ENCODE data around the gene ZDHHC3. TPM values are rescaled to one million over a fixed set of nuclear protein-coding genes. Genes with fewer than 3 reads are reported as not detected.

The ZDHHC3 gene
- total and polyA plus RNA-seq, 5 experiments from 2014 or later: 28.0 to 48.4 (median 35.7) TPM

- peaks cover 0 to 9% (median 2%) of the 10 kb centered on the region in 9 donors for H3K9me3 Mint-ChIP-seq
- H3K36me3 Mint-ChIP-seq: peaks cover 6 to 69% (median 40%) of the 10 kb centered on the region in 3 donors
- peak overlapping the region in 5 of 10 donors; percentile 2 to 45 (median 16) for H3K27ac Mint-ChIP-seq
- H3K4me1 Mint-ChIP-seq: peaks cover 16 to 42% (median 33%) of the 10 kb centered on the region in 4 donors
- no peaks in the 10 kb centered on the region for H3K27me3 Mint-ChIP-seq
- DNase-seq: no peak
- peak overlapping the region in 2 of 10 donors; percentile 5 to 31 for H3K4me3 Mint-ChIP-seq
- no peak for ATAC-seq
- POLR2A ChIA-PET: interaction anchor here (1.4 kb wide), 1 partner anchor 202 kb away, joined by 3 read pairs; no protein-coding TSS in a partner anchor
Measured at GRCh38 chr3:45008117-45008516, 32.1 kb upstream of the ZDHHC3 start.

DNA sequence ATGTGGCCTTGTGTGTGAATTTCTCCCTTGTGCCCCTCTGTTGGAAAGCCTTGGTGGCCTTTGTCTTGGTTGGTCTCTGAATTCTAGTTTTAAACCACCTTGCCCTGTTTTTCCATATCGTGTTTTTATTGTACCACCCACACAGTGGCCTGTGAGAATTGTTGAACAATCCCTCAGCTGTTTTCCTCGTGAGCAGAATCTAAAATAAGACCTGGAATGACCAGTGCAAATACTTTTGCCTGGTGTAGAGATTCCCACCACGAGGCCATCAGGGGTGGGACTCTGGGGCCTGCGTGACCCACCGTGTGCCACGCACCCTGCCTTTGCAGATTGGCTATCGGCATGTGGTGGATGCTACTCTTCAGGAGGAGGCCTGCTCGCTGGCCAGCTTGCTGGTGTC is 31.1 kb upstream of the ZDHHC3 start:
- no peaks in the 10 kb centered on the region for H3K27me3 Mint-ChIP-seq

DNA sequence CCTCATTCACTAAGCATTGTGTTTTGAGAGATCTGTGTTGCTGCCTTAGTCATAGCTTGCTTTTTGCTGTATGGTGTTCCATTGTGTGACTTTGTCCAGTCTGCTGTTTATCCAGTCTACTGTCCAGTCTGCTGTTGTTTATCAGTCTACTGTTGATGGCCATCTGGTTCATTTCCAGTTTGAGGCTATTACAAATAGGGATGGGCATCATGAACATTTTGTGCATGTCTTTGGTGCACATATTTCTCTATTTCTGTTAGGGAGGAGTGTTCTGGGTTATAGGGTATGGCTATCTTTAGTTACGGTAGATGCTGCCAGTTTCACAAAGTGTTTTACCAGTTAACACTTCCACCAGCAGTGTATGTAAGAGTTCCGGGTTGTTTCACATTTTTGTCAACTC is 27.9 kb upstream of the ZDHHC3 start:
- DNase-seq: no peak
- ATAC-seq: no peak
- H3K27me3 Mint-ChIP-seq: no peaks in the 10 kb centered on the region
- peak overlapping the region in 6 of 10 donors; percentile 9 to 88 (median 62) for H3K27ac Mint-ChIP-seq
- H3K9me3 Mint-ChIP-seq: peaks cover 0 to 9% (median 2%) of the 10 kb centered on the region in 9 donors
- H3K4me1 Mint-ChIP-seq: peaks cover 18 to 44% (median 33%) of the 10 kb centered on the region in 4 donors
- H3K4me3 Mint-ChIP-seq: peak overlapping the region in 2 of 10 donors; percentile 16
- peaks cover 6 to 66% (median 28%) of the 10 kb centered on the region in 3 donors for H3K36me3 Mint-ChIP-seq
- POLR2A ChIA-PET: no interaction called here

More for the DNA sequence above, 31.1 kb upstream of the ZDHHC3 start:
- ATAC-seq (no peak), DNase-seq (no peak)
- Mint-ChIP-seq H3K9me3 (peaks cover 0 to 9% (median 2%) of the 10 kb centered on the region in 9 donors), H3K36me3 (peaks cover 6 to 68% (median 31%) of the 10 kb centered on the region in 3 donors), H3K27ac (peak overlapping the region in 8 of 10 donors; percentile 25 to 92 (median 62)), H3K4me3 (peak overlapping the region in 7 of 10 donors; percentile 7 to 77 (median 59)), H3K4me1 (peaks cover 19 to 44% (median 37%) of the 10 kb centered on the region in 4 donors)
- POLR2A ChIA-PET: interaction anchor here (0.6 to 1.4 kb wide), 2 partner anchors 30 to 203 kb away, joined by 3 to 5 read pairs; no protein-coding TSS in a partner anchor

DNA sequence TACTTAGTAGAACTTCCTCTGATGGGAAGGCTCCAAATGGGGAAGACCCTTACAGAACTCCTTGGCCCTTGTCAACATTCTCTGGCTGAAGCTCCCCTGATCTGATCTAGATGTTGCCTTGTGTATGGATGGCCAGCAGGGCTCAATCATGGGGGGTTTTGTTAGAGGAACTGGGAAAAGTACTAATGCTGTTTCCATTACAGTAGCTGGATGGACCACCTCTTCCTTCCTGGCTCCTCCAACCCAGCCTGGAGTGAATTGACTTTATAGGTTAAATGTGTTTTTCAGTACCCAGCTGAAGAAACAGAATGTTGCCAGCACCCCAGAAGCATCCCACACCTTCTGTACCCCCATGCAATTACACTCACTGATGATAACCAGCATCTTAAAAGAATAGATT is 27.4 kb upstream of the ZDHHC3 start:
- Mint-ChIP-seq H3K27ac (peak overlapping the region in 9 of 10 donors; percentile 9 to 88 (median 71)), H3K4me3 (no peak overlapping the region), H3K27me3 (no peaks in the 10 kb centered on the region), H3K9me3 (peaks cover 0 to 9% (median 2%) of the 10 kb centered on the region in 9 donors), H3K4me1 (peaks cover 18 to 44% (median 33%) of the 10 kb centered on the region in 4 donors), H3K36me3 (peaks cover 6 to 65% (median 26%) of the 10 kb centered on the region in 3 donors)
- DNase-seq (no peak), ATAC-seq (no peak)
- POLR2A ChIA-PET: no interaction called here

DNA sequence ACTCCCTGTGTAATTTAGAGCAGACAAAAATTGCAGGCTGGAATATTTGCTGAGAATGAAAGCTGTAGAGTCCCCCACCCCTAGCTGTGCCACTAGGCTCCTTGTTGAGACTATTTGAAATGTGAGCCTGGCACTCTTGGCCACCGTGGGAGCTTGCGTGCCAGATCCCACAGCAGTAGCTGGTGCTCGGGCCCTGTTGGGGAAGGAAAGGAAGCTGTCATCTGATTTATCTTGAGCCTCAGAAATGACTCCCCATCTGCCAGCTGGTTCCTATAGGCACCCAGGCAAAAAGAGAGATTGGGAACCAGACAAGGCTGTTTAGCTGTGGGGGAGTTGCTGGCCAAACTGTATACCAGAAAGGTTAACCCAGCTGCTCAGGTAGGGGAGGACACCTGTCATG is 26.7 kb upstream of the ZDHHC3 start:
- no peak for ATAC-seq
- peak overlapping the region; percentile 9 to 93 (median 78) for H3K27ac Mint-ChIP-seq
- H3K4me3 Mint-ChIP-seq: no peak overlapping the region
- DNase-seq: no peak
- H3K9me3 Mint-ChIP-seq: peaks cover 0 to 9% (median 2%) of the 10 kb centered on the region in 9 donors
- H3K27me3 Mint-ChIP-seq: no peaks in the 10 kb centered on the region
- POLR2A ChIA-PET: no interaction called here
- peaks cover 6 to 65% (median 22%) of the 10 kb centered on the region in 3 donors for H3K36me3 Mint-ChIP-seq
- H3K4me1 Mint-ChIP-seq: peaks cover 15 to 39% (median 29%) of the 10 kb centered on the region in 4 donors

GRCh38 chr3:45002139-45002660 is 26.2 kb upstream of the ZDHHC3 start:
- DNase-seq (no peak), ATAC-seq (no peak)
- Mint-ChIP-seq H3K27ac (peak overlapping the region in 9 of 10 donors; percentile 6 to 93 (median 78)), H3K4me3 (no peak overlapping the region), H3K27me3 (no peaks in the 10 kb centered on the region), H3K36me3 (peaks cover 6 to 70% (median 22%) of the 10 kb centered on the region in 3 donors), H3K9me3 (peaks cover 0 to 9% (median 2%) of the 10 kb centered on the region in 9 donors), H3K4me1 (peaks cover 15 to 37% (median 29%) of the 10 kb centered on the region in 4 donors)
- POLR2A ChIA-PET: no interaction called here

GRCh38 chr3:45001738-45002137 is 25.8 kb upstream of the ZDHHC3 start:
- Mint-ChIP-seq H3K4me1 (peaks cover 12 to 33% (median 25%) of the 10 kb centered on the region in 4 donors), H3K27me3 (no peaks in the 10 kb centered on the region), H3K27ac (peak overlapping the region in 3 of 10 donors; percentile 9 to 58 (median 40)), H3K9me3 (peaks cover 0 to 9% (median 2%) of the 10 kb centered on the region in 9 donors), H3K4me3 (no peak overlapping the region), H3K36me3 (peaks cover 6 to 72% (median 24%) of the 10 kb centered on the region in 3 donors)
- no peak for DNase-seq
- ATAC-seq: no peak
- POLR2A ChIA-PET: no interaction called here

- Mint-ChIP-seq H3K9me3 (peaks cover 0 to 9% (median 2%) of the 10 kb centered on the region in 9 donors), H3K36me3 (peaks cover 6 to 81% (median 25%) of the 10 kb centered on the region in 3 donors), H3K4me1 (peaks cover 12 to 39% (median 26%) of the 10 kb centered on the region in 4 donors), H3K4me3 (no peak overlapping the region), H3K27ac (peak overlapping the region in 5 of 10 donors; percentile 39 to 78 (median 42)), H3K27me3 (no peaks in the 10 kb centered on the region)
- no peak for DNase-seq
- no peak for ATAC-seq
- POLR2A ChIA-PET: no interaction called here
Measured at GRCh38 chr3:45000823-45001222, 24.8 kb upstream of the ZDHHC3 start.

DNA sequence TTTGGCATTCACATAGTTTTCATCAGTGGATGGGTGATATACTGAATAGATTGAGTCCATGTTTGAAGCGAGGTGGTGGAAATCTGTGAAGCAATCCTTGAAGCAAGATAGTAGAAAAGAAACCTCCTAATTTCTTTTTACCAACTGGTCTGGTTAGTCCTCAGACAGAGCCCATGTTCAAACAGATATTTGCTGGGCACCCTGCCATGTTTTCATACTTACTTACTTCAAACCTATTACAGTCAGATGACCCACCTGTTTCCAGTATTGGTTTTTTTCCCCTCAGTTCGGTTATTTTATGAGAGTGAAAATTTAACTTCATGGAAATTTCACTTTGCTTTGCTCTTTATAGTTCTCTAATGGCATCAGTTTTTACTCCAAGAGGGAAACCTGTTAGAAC is 23.8 kb upstream of the ZDHHC3 start:
- DNase-seq (no peak), ATAC-seq (no peak)
- H3K4me1 Mint-ChIP-seq: peaks cover 5 to 32% (median 17%) of the 10 kb centered on the region in 4 donors
- H3K9me3 Mint-ChIP-seq: peaks cover 0 to 3% (median 0%) of the 10 kb centered on the region in 9 donors
- no peaks in the 10 kb centered on the region for H3K27me3 Mint-ChIP-seq
- H3K36me3 Mint-ChIP-seq: peaks cover 3 to 81% (median 18%) of the 10 kb centered on the region in 3 donors
- H3K4me3 Mint-ChIP-seq: no peak overlapping the region
- peak overlapping the region in 2 of 10 donors; percentile 11 to 46 for H3K27ac Mint-ChIP-seq
- POLR2A ChIA-PET: interaction anchor here (0.7 to 1.2 kb wide), 3 partner anchors 21 to 35 kb away, joined by 3 to 5 read pairs (median 4); no protein-coding TSS in a partner anchor

- ATAC-seq (no peak), DNase-seq (no peak)
- H3K27ac Mint-ChIP-seq: peak overlapping the region in 6 of 10 donors; percentile 5 to 56 (median 52)
- H3K36me3 Mint-ChIP-seq: peaks cover 0 to 81% (median 9%) of the 10 kb centered on the region in 3 donors
- H3K9me3 Mint-ChIP-seq: no peaks in the 10 kb centered on the region
- H3K27me3 Mint-ChIP-seq: no peaks in the 10 kb centered on the region
- peaks cover 10 to 41% (median 29%) of the 10 kb centered on the region in 4 donors for H3K4me1 Mint-ChIP-seq
- H3K4me3 Mint-ChIP-seq: no peak overlapping the region
- POLR2A ChIA-PET: interaction anchor here (1.8 kb wide), 1 partner anchor 20 kb away, joined by 6 read pairs; the partner anchor contains the start of genes EXOSC7 and ZDHHC3
Measured at GRCh38 chr3:44996556-44996969, 20.6 kb upstream of the ZDHHC3 start.

- Mint-ChIP-seq H3K9me3 (no peaks in the 10 kb centered on the region), H3K27ac (peak overlapping the region in 3 of 10 donors; percentile 53 to 65 (median 63)), H3K27me3 (no peaks in the 10 kb centered on the region), H3K36me3 (peaks cover 0 to 84% (median 9%) of the 10 kb centered on the region in 3 donors), H3K4me1 (peaks cover 18 to 54% (median 42%) of the 10 kb centered on the region in 4 donors), H3K4me3 (no peak overlapping the region)
- ATAC-seq (no peak), DNase-seq (no peak)
- POLR2A ChIA-PET: interaction anchor here (0.8 to 1.8 kb wide), 3 partner anchors 11 to 19 kb away, joined by 3 to 6 read pairs (median 5); partner anchors contain the start of genes EXOSC7 and ZDHHC3
Measured at GRCh38 chr3:44995142-44995770, 19.3 kb upstream of the ZDHHC3 start.

- ATAC-seq (no peak), DNase-seq (no peak)
- H3K9me3 Mint-ChIP-seq: no peaks in the 10 kb centered on the region
- H3K27me3 Mint-ChIP-seq: no peaks in the 10 kb centered on the region
- H3K27ac Mint-ChIP-seq: peak overlapping the region in 4 of 10 donors; percentile 17 to 57 (median 40)
- POLR2A ChIA-PET: interaction anchor here (0.7 to 2.2 kb wide), 2 partner anchors 17 to 472 kb away, joined by 3 to 5 read pairs; partner anchors contain the start of genes EXOSC7 and ZDHHC3
- H3K4me1 Mint-ChIP-seq: peaks cover 28 to 69% (median 55%) of the 10 kb centered on the region in 4 donors
- no peak overlapping the region for H3K4me3 Mint-ChIP-seq
- peaks cover 0 to 80% (median 9%) of the 10 kb centered on the region in 3 donors for H3K36me3 Mint-ChIP-seq
Measured at GRCh38 chr3:44993471-44994205, 17.7 kb upstream of the ZDHHC3 start.
